Heart left ventricle (tissue), 13 donors: ENCODE results near the gene SUPT4H1.

Experiments used
- POLR2A ChIP-seq, 2 donors: fragments of 450-650 bp; IDR thresholded peaks; one replicate each; pipeline ENCODE4 v1.6.1; 2017; ENCODE audit warnings: antibody characterized with exemption in 2 of 2, mild to moderate bottlenecking in 2 of 2, moderate library complexity in 2 of 2
- TF ChIP-seq, protein P1 (sequence below), 12 donors: fragments of 200-600 bp; sonication (generic) in 4 of 12; IDR thresholded peaks; one replicate each; pipeline versions ENCODE4 v1.5.0 to v1.8.0; 2018 to 2022; ENCODE audit warnings: antibody characterized with exemption in 12 of 12, mild to moderate bottlenecking in 5 of 12
- donor health status: ischemic (EF 13 %, LVEDD 7.1; RV severe dilation, severe dysfunction).
- donor health status: DM: no; HTN: yes; CAD: no.
- donor health status: DM: no; HTN: no; CAD: no.
- donor health status: ischemic (EF 25% LVEDD 6.9; RV normal size, moderate dysfunction).
- donor health status: ischemic (EF 25% LVEDD 5.7; RV mildly dilated, moderate dysfunction).
- donor health status: ischemic (EF 35%, LVEDD 5.7; RV mildly dilated, moderate dysfunction).
- donor health status: nonischemic (EF 11% LVEDD 7.7; RV severe dilation, severe dysfunction).
- donor health status: DM: yes; HTN: yes; CAD: no.
- donor health status: PGD.
- donor health status: ischemic (EF 29% LVEDD 5.4; RV normal size, mild dysfunction).
- donor health status: nonischemic (EF 23%, LVEDD 6.1; RV moderate dilation, normal function).

DNA sequence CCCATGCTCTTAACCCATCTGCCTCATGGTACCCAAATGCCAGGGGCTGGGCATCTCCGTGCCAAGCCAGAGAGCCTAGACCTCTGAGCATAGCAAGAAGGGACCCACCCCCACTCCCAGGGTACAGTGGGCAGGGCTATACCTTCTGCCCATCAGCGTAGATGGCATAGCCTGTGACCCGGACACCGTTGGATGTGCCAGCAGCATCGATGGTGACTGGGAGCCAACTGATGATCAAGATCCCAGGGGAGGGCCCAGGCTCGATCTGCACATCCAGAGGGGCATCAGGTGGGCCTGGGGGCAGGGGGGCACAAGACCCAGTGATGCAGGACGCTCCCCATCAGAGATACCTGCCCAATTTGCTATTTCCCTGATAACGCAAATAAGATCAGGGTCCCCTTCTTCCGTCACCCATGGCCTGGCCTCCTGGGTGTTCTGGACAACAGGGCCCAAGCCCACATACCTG is 40.5 kb downstream of the SUPT4H1 start:
- TF ChIP-seq, protein P1, sequence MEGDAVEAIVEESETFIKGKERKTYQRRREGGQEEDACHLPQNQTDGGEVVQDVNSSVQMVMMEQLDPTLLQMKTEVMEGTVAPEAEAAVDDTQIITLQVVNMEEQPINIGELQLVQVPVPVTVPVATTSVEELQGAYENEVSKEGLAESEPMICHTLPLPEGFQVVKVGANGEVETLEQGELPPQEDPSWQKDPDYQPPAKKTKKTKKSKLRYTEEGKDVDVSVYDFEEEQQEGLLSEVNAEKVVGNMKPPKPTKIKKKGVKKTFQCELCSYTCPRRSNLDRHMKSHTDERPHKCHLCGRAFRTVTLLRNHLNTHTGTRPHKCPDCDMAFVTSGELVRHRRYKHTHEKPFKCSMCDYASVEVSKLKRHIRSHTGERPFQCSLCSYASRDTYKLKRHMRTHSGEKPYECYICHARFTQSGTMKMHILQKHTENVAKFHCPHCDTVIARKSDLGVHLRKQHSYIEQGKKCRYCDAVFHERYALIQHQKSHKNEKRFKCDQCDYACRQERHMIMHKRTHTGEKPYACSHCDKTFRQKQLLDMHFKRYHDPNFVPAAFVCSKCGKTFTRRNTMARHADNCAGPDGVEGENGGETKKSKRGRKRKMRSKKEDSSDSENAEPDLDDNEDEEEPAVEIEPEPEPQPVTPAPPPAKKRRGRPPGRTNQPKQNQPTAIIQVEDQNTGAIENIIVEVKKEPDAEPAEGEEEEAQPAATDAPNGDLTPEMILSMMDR (IDR thresholded peaks at IDR 0.05) = no peak
- no peak for TF ChIP-seq POLR2A (IDR thresholded peaks at IDR 0.05)
